K562 (cell line): ENCODE data around the gene IFT81. TPM values are rescaled to one million over a fixed set of nuclear protein-coding genes. Genes with fewer than 3 reads are reported as not detected.
"Not testable (repeated sequence)": the region's sequence is repeated elsewhere in the genome, so short reads cannot be mapped to it uniquely, and the experiment has no call there.

Source experiments
- ATAC-seq: fragments of 200-7000 bp; cut with Tn5 transposase; 3 replicates; pipeline ENCODE4 v1.9.1; 2020; ENCODE audit warnings: moderate library complexity
- BruUV-seq: library from RNA; stranded (reverse); fragments of 400-500 nt; replicated peaks from 2 replicates; lab custom pipeline; 2021; lab: Mats Ljungman, UMichigan
- CTCF ChIA-PET: fragments of 300-600 bp; formaldehyde crosslinking; extraction: SDS; loops from one replicate; lab custom pipeline; 2021; ENCODE audit warnings: low intra/inter-chr PET ratio; lab: Yijun Ruan, JAX
- POLR2A ChIA-PET: fragments of 300-600, 350-650 bp; sonication (Branson Sonifier 250); formaldehyde crosslinking; extraction: SDS; loops from one replicate; lab custom pipeline; 2021; ENCODE audit warnings: antibody characterized with exemption, inconsistent platforms; lab: Yijun Ruan, JAX
- DNase-seq, 4 experiments: peaks; one replicate each; pipeline versions ENCODE4 v3.0.0 to v3.0.0-alpha.2; 2011 to 2018; ENCODE audit warnings: low spot score in 3 of 4, mixed read lengths in 3 of 4; ENCODE audit errors: extremely low read depth in 1 of 4
- FAIRE-seq: peaks from 2 replicates; lab custom pipeline; 2011; peaks lifted over from hg19 to GRCh38; lab: Jason Lieb, UNC
- H2AFZ ChIP-seq: 2 replicates; pipeline ENCODE4 v1.6.0; 2011; ENCODE audit warnings: low read depth, low read length, control low read depth, inconsistent platforms
- H3K27ac ChIP-seq: fragments of 200-600 bp; 3 replicates; pipeline ENCODE4 v1.8.0; 2011; ENCODE audit warnings: low read depth, mild to moderate bottlenecking, control low read depth, inconsistent platforms, low read length, moderate library complexity, mixed read lengths; ENCODE audit errors: extremely low read depth
- H3K27me3 ChIP-seq, 2 experiments: fragments of 300-600 bp in 1 of 2; 2 replicates in 1 of 2; 3 replicates in 1 of 2; pipeline versions ENCODE4 v1.6.0 to v1.8.0; 2011; ENCODE audit warnings: inconsistent platforms in 2 of 2, low read length in 2 of 2, mild to moderate bottlenecking in 1 of 2, mixed read lengths in 1 of 2, moderate library complexity in 1 of 2; ENCODE audit not compliant: control insufficient read depth in 2 of 2, insufficient read depth in 2 of 2
- H3K36me3 ChIP-seq: fragments of 300-600 bp; 3 replicates; pipeline ENCODE4 v1.8.0; 2011; ENCODE audit warnings: mild to moderate bottlenecking, low read length, inconsistent platforms; ENCODE audit not compliant: control insufficient read depth, insufficient read depth
- H3K4me1 ChIP-seq, 2 experiments: fragments of 200-600 bp in 1 of 2; replicated peaks in 1 of 2; 2 replicates in 1 of 2; 3 replicates in 1 of 2; pipeline versions ENCODE4 v1.5.1 to v1.8.0; 2011; ENCODE audit warnings: inconsistent platforms in 2 of 2, low read length in 2 of 2, mild to moderate bottlenecking in 1 of 2, mixed read lengths in 1 of 2, moderate library complexity in 1 of 2; ENCODE audit not compliant: control insufficient read depth in 2 of 2, insufficient read depth in 2 of 2
- H3K4me2 ChIP-seq: 2 replicates; pipeline ENCODE4 v1.6.1; 2011; ENCODE audit warnings: low read length, control low read depth, inconsistent platforms, mixed read lengths; ENCODE audit not compliant: insufficient read depth
- H3K4me3 ChIP-seq: fragments of 200-600 bp; sonication (generic), shearing (Covaris generic); 2 replicates; pipeline ENCODE4 v1.5.1; 2016; ENCODE audit warnings: control low read depth, inconsistent platforms
- H3K79me2 ChIP-seq: fragments of 200-600 bp; 3 replicates; pipeline ENCODE4 v1.8.0; 2011; ENCODE audit warnings: low read length, inconsistent platforms; ENCODE audit not compliant: control insufficient read depth, insufficient read depth
- H3K9ac ChIP-seq, 2 experiments: 2 replicates each; pipeline versions ENCODE4 v1.6.0 to v1.6.1; 2011; ENCODE audit warnings: low read depth in 2 of 2, low read length in 2 of 2, control low read depth in 1 of 2, inconsistent platforms in 1 of 2, mild to moderate bottlenecking in 1 of 2, mixed read lengths in 1 of 2; ENCODE audit not compliant: insufficient read depth in 1 of 2
- H3K9me1 ChIP-seq: one replicate; pipeline ENCODE4 v1.6.0; 2011; ENCODE audit warnings: inconsistent platforms, mild to moderate bottlenecking, low read length, moderate library complexity; ENCODE audit not compliant: control insufficient read depth, insufficient read depth
- H3K9me3 ChIP-seq: replicated peaks from 2 replicates; pipeline ENCODE4 v1.5.1; 2011; ENCODE audit warnings: low read depth, low read length, inconsistent platforms; ENCODE audit not compliant: control insufficient read depth, insufficient read depth
- H4K20me1 ChIP-seq: replicated peaks from 2 replicates; pipeline ENCODE4 v1.6.1; 2011; ENCODE audit warnings: low read length, inconsistent platforms, mixed read lengths; ENCODE audit not compliant: control insufficient read depth, insufficient read depth
- AFF1 ChIP-seq, 2 experiments: fragments of 450-650 bp; IDR thresholded peaks; 2 replicates each; pipeline ENCODE4 v1.6.1; 2018; ENCODE audit warnings: mild to moderate bottlenecking in 2 of 2, low read depth in 1 of 2; ENCODE audit not compliant: partially characterized antibody in 2 of 2
- ETS1 ChIP-seq: conservative IDR thresholded peaks from 2 replicates; pipeline ENCODE4 v1.6.1; 2011; ENCODE audit warnings: low read depth, mild to moderate bottlenecking, low read length; ENCODE audit not compliant: control insufficient read depth
- ETV1 ChIP-seq: fragments of 450-650 bp; conservative IDR thresholded peaks from 2 replicates; pipeline ENCODE4 v1.6.1; 2016; ENCODE audit warnings: missing genetic modification characterization, control low read depth, low read depth, missing compliant biosample characterization
- KLF16 ChIP-seq: IDR thresholded peaks from 2 replicates; pipeline ENCODE4 v1.6.1; 2016; ENCODE audit warnings: antibody characterized with exemption
- PKNOX1 ChIP-seq: fragments of 450-650 bp; IDR thresholded peaks from 2 replicates; pipeline ENCODE4 v1.6.1; 2016
- SMAD1 ChIP-seq: fragments of 150-350 bp; IDR thresholded peaks from 2 replicates; pipeline ENCODE4 v1.6.1; 2014; ENCODE audit warnings: low read length, low read depth; ENCODE audit not compliant: partially characterized antibody
- SMARCE1 ChIP-seq: fragments of 450-650 bp; IDR thresholded peaks from 2 replicates; pipeline ENCODE4 v1.7.1; 2016; ENCODE audit warnings: mild to moderate bottlenecking
- WGBS: fragments of 100-300 bp; shearing (Covaris generic); methylation state at CpG from one replicate; pipeline ENCODE4 v1.1.6; 2016; ENCODE audit warnings: low coverage, mixed read lengths; ENCODE audit not compliant: insufficient coverage; ENCODE audit errors: missing lambda C conversion rate; 5-methylcytosine and 5-hydroxymethylcytosine counted together
- in situ Hi-C: fragments of 300-500 bp; cut with MboI; formaldehyde crosslinking; loops from 4 replicates; pipeline ENCODE4 v1.15.0; 2018; ENCODE audit warnings: inconsistent platforms, mixed read lengths
- intact Hi-C: fragments of 100-400 bp; cut with micrococcal nuclease; formaldehyde crosslinking; loops from 2 replicates; pipeline ENCODE4 v1.14.2; 2022
- polyA plus RNA-seq, 8 experiments: library from polyadenylated mRNA; depleted of rRNA in 4 of 8; stranded (reverse) in 5 of 8; unstranded in 3 of 8; fragments of >200 nt; fragmentation: Nextera tagmentation in 2 of 8; fragmentation: Illumina TruSeq in 1 of 8; extraction: Ambion mirVana in 2 of 8; extraction: Trizol in 1 of 8; gene quantifications; 2 replicates each; pipeline versions ENCODE4 v1.2.1 to v1.2.3, GENCODE V29; 2011 to 2014; ENCODE audit warnings: inconsistent platforms in 1 of 8, missing spikeins in 1 of 8
- total RNA-seq, 7 experiments: library from RNA; depleted of rRNA in 6 of 7; stranded (reverse); fragments of >200 nt in 6 of 7; fragmentation: Illumina TruSeq in 2 of 7; extraction: Trizol in 2 of 7; gene quantifications; 2 replicates each; pipeline versions ENCODE4 v1.2.1 to v1.2.3, GENCODE V29; 2011 to 2021; ENCODE audit warnings: low replicate concordance in 1 of 7

The IFT81 gene
- total and polyA plus RNA-seq, 9 of the 15 experiments (the other 6 are each of a cell fraction or from before 2014, with no cell fraction given): 2.8 to 11.9 (median 7.9) TPM

GRCh38 chr12:110205931-110206330, 81.8 kb downstream of the IFT81 start:
- no TSS peak for BruUV-seq
- ATAC-seq: no peak
- Histone ChIP-seq H3K79me2 (no peaks in the 10 kb centered on the region), H2AFZ (no peak overlapping the region), H3K9ac (no peak overlapping the region), H4K20me1 (no peaks in the 10 kb centered on the region), H3K36me3 (no peaks in the 10 kb centered on the region), H3K9me3 (no peaks in the 10 kb centered on the region), H3K4me1 (no peaks in the 10 kb centered on the region), H3K27ac (no peak overlapping the region), H3K9me1 (no peaks in the 10 kb centered on the region), H3K4me2 (no peak overlapping the region), H3K4me3 (no peak overlapping the region), H3K27me3 (no peaks in the 10 kb centered on the region)
- no peak for DNase-seq
- ChIA-PET POLR2A (no interaction called here), CTCF (no interaction called here)
- TF ChIP-seq PKNOX1: no peak
- TF ChIP-seq AFF1 (IDR thresholded peaks at IDR 0.05; ENCODE audit: low read depth in 1 of 2, partially characterized antibody in 2 of 2): no peak
- no peak for TF ChIP-seq KLF16
- TF ChIP-seq ETV1 (tag): no peak
- TF ChIP-seq SMARCE1: no peak
- TF ChIP-seq ETS1: no peak
- TF ChIP-seq SMAD1: no peak
- WGBS: 95% methylated on average over 2 of the region's 2 CpGs
- no peak for FAIRE-seq
- in situ Hi-C loops: no loop called here
- intact Hi-C loops: no loop called here

GRCh38 chr12:110211639-110212536, 87.7 kb downstream of the IFT81 start:
- DNase-seq, BruUV-seq, H3K9ac ChIP-seq, H3K4me3 ChIP-seq, in situ Hi-C loops, CTCF ChIA-PET, H2AFZ ChIP-seq, FAIRE-seq, H3K36me3 ChIP-seq, H3K9me1 ChIP-seq, H3K4me2 ChIP-seq, ATAC-seq, H3K27ac ChIP-seq, H3K4me1 ChIP-seq, H3K27me3 ChIP-seq, H3K79me2 ChIP-seq, intact Hi-C loops, H4K20me1 ChIP-seq, H3K9me3 ChIP-seq: not testable (repeated sequence)
- 79% methylated on average over 10 of the region's 10 CpGs for whole genome bisulfite sequencing
- POLR2A ChIA-PET: interaction anchor here (0.7 to 1.5 kb wide), 2 partner anchors 16 to 420 kb away, joined by 3 to 5 read pairs; no protein-coding TSS in a partner anchor
